Colonic mucosa (tissue), 4 donors: Measurements from ENCODE around the gene C3orf20. TPM values are rescaled to one million over a fixed set of nuclear protein-coding genes. Genes with fewer than 3 reads are reported as not detected.

Experiments used
- DNase-seq: peaks from one replicate; pipeline ENCODE4 v3.0.0-alpha.2; 2020
- H3K27ac ChIP-seq: fragments of 200-600 bp; one replicate; pipeline ENCODE4 v1.8.0; 2021
- H3K27me3 ChIP-seq: fragments of 200-600 bp; one replicate; pipeline ENCODE4 v1.8.0; 2021
- H3K36me3 ChIP-seq: fragments of 200-600 bp; one replicate; pipeline ENCODE4 v1.8.0; 2021
- H3K4me1 ChIP-seq: fragments of 200-600 bp; one replicate; pipeline ENCODE4 v1.8.0; 2021; ENCODE audit warnings: mild to moderate bottlenecking
- H3K4me3 ChIP-seq: fragments of 200-600 bp; one replicate; pipeline ENCODE4 v1.8.0; 2021
- H3K9ac ChIP-seq, 2 donors: one replicate each; pipeline ENCODE4 v1.7.0; 2013; ENCODE audit warnings: control low read depth in 2 of 2, low read depth in 2 of 2, low read length in 2 of 2
- H3K9me3 ChIP-seq: fragments of 200-600 bp; one replicate; pipeline ENCODE4 v1.8.0; 2021
- CTCF ChIP-seq: fragments of 200-600 bp; IDR thresholded peaks from one replicate; pipeline ENCODE4 v1.8.0; 2022; ENCODE audit warnings: antibody characterized with exemption, mild to moderate bottlenecking
- intact Hi-C: fragments of 100-400 bp; cut with DNase I; formaldehyde crosslinking; loops from one replicate; pipeline ENCODE4 v1.14.1; 2022
- total RNA-seq, 2 donors: library from RNA; stranded (reverse); fragmentation: NEBNext Ultra II Directional in 1 of 2; extraction: Animal tissue kit (Norgen Biotek cat#: 25700) in 1 of 2; gene quantifications; one replicate each; pipeline ENCODE4 v1.2.1, GENCODE V29; 2021
- donor health status: healthy.
- donor health status: DM: no; HTN: no; CAD: no.
- donor health status: DM: no; HTN: no; CAD: no.

The C3orf20 gene
- total RNA-seq, 2 donors from 2014 or later = 0.08 TPM; not detected in 1

- Histone ChIP-seq H3K27ac (no peak overlapping the region), H3K9me3 (no peaks in the 10 kb centered on the region), H3K27me3 (no peaks in the 10 kb centered on the region), H3K4me1 (no peaks in the 10 kb centered on the region), H3K9ac (no peak overlapping the region), H3K36me3 (no peaks in the 10 kb centered on the region), H3K4me3 (no peak overlapping the region)
- DNase-seq = no peak
- intact Hi-C loops = no loop called here
- TF ChIP-seq CTCF = no peak
These were observed 93.9 kb downstream of the C3orf20 start for GRCh38 chr3:14768881-14769280.

GRCh38 chr3:14769544-14770325 lies 94.8 kb downstream of the C3orf20 start:
- TF ChIP-seq CTCF = no peak
- Histone ChIP-seq H3K27me3 (no peaks in the 10 kb centered on the region), H3K9me3 (no peaks in the 10 kb centered on the region), H3K4me1 (no peaks in the 10 kb centered on the region), H3K36me3 (no peaks in the 10 kb centered on the region), H3K27ac (no peak overlapping the region), H3K4me3 (no peak overlapping the region), H3K9ac (no peak overlapping the region)
- intact Hi-C loops = loop anchor here (10.0 kb wide), 1 partner anchor 95 kb away; the partner anchor contains the start of gene C3orf20
- DNase-seq = no peak

- H3K9me3 ChIP-seq = no peaks in the 10 kb centered on the region
- no peak for DNase-seq
- no peak for TF ChIP-seq CTCF
- no peaks in the 10 kb centered on the region for H3K27me3 ChIP-seq
- H3K27ac ChIP-seq = no peak overlapping the region
- no peaks in the 10 kb centered on the region for H3K36me3 ChIP-seq
- intact Hi-C loops = loop anchor here (10.0 kb wide), 1 partner anchor 96 kb away; the partner anchor contains the start of gene C3orf20
- H3K4me3 ChIP-seq = no peak overlapping the region
- no peak overlapping the region for H3K9ac ChIP-seq
- H3K4me1 ChIP-seq = no peaks in the 10 kb centered on the region
These were observed 95.7 kb downstream of the C3orf20 start for GRCh38 chr3:14770591-14770990.

- H3K27me3 ChIP-seq = no peaks in the 10 kb centered on the region
- H3K27ac ChIP-seq = no peak overlapping the region
- no peaks in the 10 kb centered on the region for H3K36me3 ChIP-seq
- H3K9me3 ChIP-seq = no peaks in the 10 kb centered on the region
- intact Hi-C loops = loop anchor here (10.0 kb wide), 1 partner anchor 97 kb away; the partner anchor contains the start of gene C3orf20
- no peak for TF ChIP-seq CTCF
- H3K4me3 ChIP-seq = no peak overlapping the region
- no peak overlapping the region for H3K9ac ChIP-seq
- peak; percentile 9 for DNase-seq
- H3K4me1 ChIP-seq = no peaks in the 10 kb centered on the region
These were observed 96.9 kb downstream of the C3orf20 start for GRCh38 chr3:14771593-14772497.

GRCh38 chr3:14772533-14773138 lies 97.7 kb downstream of the C3orf20 start:
- Histone ChIP-seq H3K4me3 (no peak overlapping the region), H3K4me1 (no peaks in the 10 kb centered on the region), H3K9me3 (no peaks in the 10 kb centered on the region), H3K27ac (no peak overlapping the region), H3K36me3 (no peaks in the 10 kb centered on the region), H3K9ac (no peak overlapping the region), H3K27me3 (no peaks in the 10 kb centered on the region)
- peak; percentile 6 for DNase-seq
- intact Hi-C loops = loop anchor here (10.0 kb wide), 1 partner anchor 98 kb away; the partner anchor contains the start of gene C3orf20
- TF ChIP-seq CTCF = no peak
